ENCODE results near the gene GNG2. TPM values are rescaled to one million over a fixed set of nuclear protein-coding genes. Genes with fewer than 3 reads are reported as not detected.

The GNG2 gene
- total and polyA plus RNA-seq, 4 donors, result 102 to 347 (median 229) TPM

DNA sequence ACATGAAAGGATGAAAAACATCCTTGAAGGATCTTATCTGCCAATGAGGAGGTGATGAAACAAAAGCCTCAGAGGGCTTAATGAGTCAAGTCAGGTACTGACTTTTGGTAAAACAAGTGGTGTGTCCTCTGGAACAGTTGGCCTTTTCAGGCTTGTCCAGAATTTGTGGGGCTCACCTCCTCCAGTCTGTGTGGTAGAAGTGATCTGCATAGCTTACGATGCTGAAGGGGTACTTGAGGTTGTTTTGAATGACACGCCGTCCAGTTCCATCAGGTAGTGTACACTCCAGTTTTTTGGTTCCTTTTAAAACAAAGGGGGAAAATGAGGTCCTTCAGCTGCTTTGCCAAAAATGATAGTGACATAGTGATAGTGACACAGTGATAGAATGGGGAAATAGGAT is 145.9 kb downstream of the GNG2 start:
- Histone ChIP-seq H3K4me1 (ENCODE audit: control insufficient read depth, insufficient read depth, low read length) (peaks cover 4% of the 10 kb centered on the region), H3K27me3 (ENCODE audit: control insufficient read depth, insufficient read depth, low read length) (no peaks in the 10 kb centered on the region), H3K27ac (ENCODE audit: low read depth, low read length) (no peak overlapping the region), H3K9me3 (ENCODE audit: control insufficient read depth, insufficient read depth, low read length) (no peaks in the 10 kb centered on the region), H3K4me3 (ENCODE audit: low read depth, low read length) (no peak overlapping the region), H3K36me3 (ENCODE audit: control insufficient read depth, insufficient read depth, low read length) (peaks cover 20% of the 10 kb centered on the region)
- no peak for DNase-seq (ENCODE audit: low read depth in 4 of 6, low spot score in 6 of 6)
- WGBS (ENCODE audit: insufficient coverage), result 80% methylated on average over 1 of the region's 3 CpGs

DNA sequence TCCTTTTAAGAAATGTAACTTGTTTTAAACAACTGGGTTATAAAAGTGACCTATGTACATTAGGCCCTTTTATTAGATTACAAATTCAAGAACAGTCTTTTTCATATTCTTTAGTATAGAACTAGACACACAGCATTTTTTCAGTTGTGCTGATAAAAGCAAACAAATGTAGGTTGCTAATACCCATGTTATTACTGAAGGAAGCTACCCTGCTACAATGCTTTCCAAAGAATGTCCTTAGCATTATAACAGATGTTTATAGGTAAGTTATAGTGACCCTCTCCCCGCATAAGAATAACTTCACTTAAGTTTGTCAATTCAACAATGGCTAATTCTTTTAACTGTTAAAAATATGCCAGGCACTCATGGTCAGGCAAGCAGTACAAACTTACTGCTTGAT is 146.8 kb downstream of the GNG2 start:
- no CpG with 5 or more reads among the region's 1 CpG for WGBS (ENCODE audit: insufficient coverage)
- DNase-seq (ENCODE audit: low read depth in 4 of 6, low spot score in 6 of 6), result no peak
- H3K27ac ChIP-seq (ENCODE audit: low read depth, low read length), result no peak overlapping the region
- no peak overlapping the region for H3K4me3 ChIP-seq (ENCODE audit: low read depth, low read length)
- H3K9me3 ChIP-seq (ENCODE audit: control insufficient read depth, insufficient read depth, low read length), result no peaks in the 10 kb centered on the region
- peaks cover 5% of the 10 kb centered on the region for H3K4me1 ChIP-seq (ENCODE audit: control insufficient read depth, insufficient read depth, low read length)
- H3K36me3 ChIP-seq (ENCODE audit: control insufficient read depth, insufficient read depth, low read length), result peaks cover 19% of the 10 kb centered on the region
- H3K27me3 ChIP-seq (ENCODE audit: control insufficient read depth, insufficient read depth, low read length), result no peaks in the 10 kb centered on the region

GRCh38 chr14:52007637-52008036 is 147.2 kb downstream of the GNG2 start:
- H3K4me1 ChIP-seq (ENCODE audit: control insufficient read depth, insufficient read depth, low read length), result peaks cover 4% of the 10 kb centered on the region
- no peaks in the 10 kb centered on the region for H3K9me3 ChIP-seq (ENCODE audit: control insufficient read depth, insufficient read depth, low read length)
- H3K27ac ChIP-seq (ENCODE audit: low read depth, low read length), result no peak overlapping the region
- H3K36me3 ChIP-seq (ENCODE audit: control insufficient read depth, insufficient read depth, low read length), result peaks cover 17% of the 10 kb centered on the region
- DNase-seq (ENCODE audit: low read depth in 4 of 6, low spot score in 6 of 6), result no peak
- no peaks in the 10 kb centered on the region for H3K27me3 ChIP-seq (ENCODE audit: control insufficient read depth, insufficient read depth, low read length)
- 100% methylated on average over 1 of the region's 1 CpG for WGBS (ENCODE audit: insufficient coverage)
- no peak overlapping the region for H3K4me3 ChIP-seq (ENCODE audit: low read depth, low read length)

DNA sequence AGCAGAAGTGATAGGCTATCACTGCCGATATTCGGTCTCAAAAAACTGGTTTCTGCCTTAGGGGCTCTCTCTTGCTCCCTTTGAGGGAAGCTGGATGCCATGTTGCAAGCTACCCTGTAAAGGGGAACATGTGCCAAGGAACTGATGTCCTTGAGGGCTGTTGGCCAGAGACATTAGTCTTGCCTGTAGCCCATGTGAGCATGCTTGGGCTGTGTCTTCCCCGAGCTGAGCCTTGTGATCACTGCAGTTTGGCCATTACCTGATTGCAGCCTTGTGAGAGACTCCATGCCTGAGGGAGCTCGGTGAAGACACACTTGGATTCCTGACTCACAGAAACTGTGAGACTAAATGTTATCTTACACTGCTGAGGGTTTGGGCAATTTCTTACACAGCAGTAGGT is 147.7 kb downstream of the GNG2 start:
- 87% methylated on average over 4 of the region's 4 CpGs for WGBS (ENCODE audit: insufficient coverage)
- Histone ChIP-seq H3K36me3 (ENCODE audit: control insufficient read depth, insufficient read depth, low read length) (peaks cover 17% of the 10 kb centered on the region), H3K9me3 (ENCODE audit: control insufficient read depth, insufficient read depth, low read length) (no peaks in the 10 kb centered on the region), H3K4me3 (ENCODE audit: low read depth, low read length) (no peak overlapping the region), H3K27ac (ENCODE audit: low read depth, low read length) (no peak overlapping the region), H3K27me3 (ENCODE audit: control insufficient read depth, insufficient read depth, low read length) (no peaks in the 10 kb centered on the region), H3K4me1 (ENCODE audit: control insufficient read depth, insufficient read depth, low read length) (peaks cover 4% of the 10 kb centered on the region)
- DNase-seq (ENCODE audit: low read depth in 4 of 6, low spot score in 6 of 6), result no peak

DNA sequence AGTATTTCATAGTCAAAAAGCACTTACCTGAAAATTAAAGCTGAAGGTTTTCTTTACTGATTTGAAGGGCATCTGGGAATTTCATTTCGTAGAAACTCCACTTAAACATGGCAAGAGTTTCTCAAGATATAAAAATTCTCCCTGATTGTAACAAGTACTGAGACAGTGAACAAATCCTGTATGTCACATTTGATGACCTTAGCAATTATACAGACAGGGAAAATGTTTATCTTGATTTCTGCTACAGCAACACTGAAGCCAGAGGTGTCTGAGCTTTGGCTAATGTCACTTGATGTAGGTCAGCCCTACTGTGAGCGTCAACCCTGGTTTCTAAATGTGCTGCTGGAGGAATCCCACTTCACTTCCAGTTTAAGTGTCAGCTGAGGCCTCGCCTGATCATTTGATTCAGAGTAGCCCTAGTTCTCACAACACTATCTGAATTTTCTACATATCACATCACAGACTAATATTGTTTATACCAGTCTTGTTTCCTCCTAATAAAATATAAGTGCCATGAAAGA is 149.8 kb downstream of the GNG2 start:
- Histone ChIP-seq H3K36me3 (ENCODE audit: control insufficient read depth, insufficient read depth, low read length) (peaks cover 27% of the 10 kb centered on the region), H3K27me3 (ENCODE audit: control insufficient read depth, insufficient read depth, low read length) (no peaks in the 10 kb centered on the region), H3K4me3 (ENCODE audit: low read depth, low read length) (no peak overlapping the region), H3K9me3 (ENCODE audit: control insufficient read depth, insufficient read depth, low read length) (no peaks in the 10 kb centered on the region), H3K27ac (ENCODE audit: low read depth, low read length) (no peak overlapping the region), H3K4me1 (ENCODE audit: control insufficient read depth, insufficient read depth, low read length) (peaks cover 16% of the 10 kb centered on the region)
- WGBS (ENCODE audit: insufficient coverage), result 100% methylated on average over 2 of the region's 3 CpGs
- no peak for DNase-seq (ENCODE audit: low read depth in 4 of 6, low spot score in 6 of 6)

GRCh38 chr14:52011523-52011922 is 151.1 kb downstream of the GNG2 start:
- H3K36me3 ChIP-seq (ENCODE audit: control insufficient read depth, insufficient read depth, low read length), result peaks cover 24% of the 10 kb centered on the region
- no peak overlapping the region for H3K4me3 ChIP-seq (ENCODE audit: low read depth, low read length)
- H3K9me3 ChIP-seq (ENCODE audit: control insufficient read depth, insufficient read depth, low read length), result no peaks in the 10 kb centered on the region
- WGBS (ENCODE audit: insufficient coverage), result 80% methylated on average over 3 of the region's 9 CpGs
- DNase-seq (ENCODE audit: low read depth in 4 of 6, low spot score in 6 of 6), result no peak
- H3K27ac ChIP-seq (ENCODE audit: low read depth, low read length), result no peak overlapping the region
- H3K4me1 ChIP-seq (ENCODE audit: control insufficient read depth, insufficient read depth, low read length), result peaks cover 22% of the 10 kb centered on the region
- H3K27me3 ChIP-seq (ENCODE audit: control insufficient read depth, insufficient read depth, low read length), result no peaks in the 10 kb centered on the region

DNA sequence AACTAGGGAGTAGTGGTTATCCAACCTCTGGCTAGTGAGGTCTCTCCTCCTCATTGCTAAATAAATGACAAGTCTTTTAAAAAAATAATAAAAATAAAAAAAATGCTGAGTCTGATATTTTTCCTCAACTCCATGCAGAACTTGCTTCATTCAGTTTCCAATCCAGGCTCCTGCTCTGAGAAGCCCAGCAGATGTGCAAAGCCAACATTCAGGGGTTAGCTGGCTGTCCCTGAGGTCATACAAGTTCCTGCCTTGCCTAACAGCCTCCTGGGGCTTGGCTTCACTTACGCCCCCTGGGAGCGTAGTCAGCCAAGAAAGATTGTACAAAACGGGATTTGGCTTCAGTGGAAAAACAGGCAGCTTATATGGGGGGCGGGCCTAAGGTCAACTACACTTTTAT is 152.2 kb downstream of the GNG2 start:
- no peaks in the 10 kb centered on the region for H3K9me3 ChIP-seq (ENCODE audit: control insufficient read depth, insufficient read depth, low read length)
- H3K27ac ChIP-seq (ENCODE audit: low read depth, low read length), result peak overlapping the region; percentile 3
- peaks cover 22% of the 10 kb centered on the region for H3K4me1 ChIP-seq (ENCODE audit: control insufficient read depth, insufficient read depth, low read length)
- 80% methylated on average over 2 of the region's 4 CpGs for WGBS (ENCODE audit: insufficient coverage)
- H3K4me3 ChIP-seq (ENCODE audit: low read depth, low read length), result no peak overlapping the region
- DNase-seq (ENCODE audit: low read depth in 4 of 6, low spot score in 6 of 6), result peak in 1 of 6 donors; percentile 57
- H3K27me3 ChIP-seq (ENCODE audit: control insufficient read depth, insufficient read depth, low read length), result no peaks in the 10 kb centered on the region
- peaks cover 24% of the 10 kb centered on the region for H3K36me3 ChIP-seq (ENCODE audit: control insufficient read depth, insufficient read depth, low read length)

DNA sequence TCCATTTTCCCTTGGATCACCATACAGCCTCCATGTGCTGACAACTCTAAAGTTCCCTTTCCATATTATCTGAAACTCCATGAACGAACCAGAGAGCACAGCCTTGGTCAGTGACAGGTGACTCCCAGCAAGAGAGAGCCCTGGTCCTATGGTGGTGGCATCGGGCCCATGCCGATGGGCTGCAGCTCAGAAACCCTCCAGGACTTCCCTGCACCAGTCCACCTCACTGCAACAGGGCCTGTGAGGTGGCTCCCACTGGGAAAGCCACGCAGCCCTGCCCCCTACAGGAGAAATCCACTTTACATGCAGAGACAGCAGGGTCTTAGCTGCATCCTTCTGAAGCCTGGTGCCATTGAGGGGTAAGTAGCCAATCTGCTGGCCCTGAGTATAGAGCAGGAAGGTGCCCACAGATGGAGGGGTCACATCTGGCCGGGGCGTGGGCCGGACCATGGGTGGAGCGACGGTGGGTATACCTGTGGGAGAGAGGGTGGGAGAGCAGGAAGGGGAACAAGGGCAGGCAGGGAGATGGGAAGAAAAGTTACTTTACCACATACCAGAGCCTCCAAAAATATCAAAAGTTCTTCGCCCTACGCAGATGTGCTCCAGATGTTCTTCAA is 153.7 kb downstream of the GNG2 start:
- WGBS (ENCODE audit: insufficient coverage), result 87% methylated on average over 3 of the region's 11 CpGs
- H3K9me3 ChIP-seq (ENCODE audit: control insufficient read depth, insufficient read depth, low read length), result no peaks in the 10 kb centered on the region
- no peak overlapping the region for H3K4me3 ChIP-seq (ENCODE audit: low read depth, low read length)
- no peaks in the 10 kb centered on the region for H3K27me3 ChIP-seq (ENCODE audit: control insufficient read depth, insufficient read depth, low read length)
- H3K27ac ChIP-seq (ENCODE audit: low read depth, low read length), result peak overlapping the region; percentile 66
- no peak for DNase-seq (ENCODE audit: low read depth in 4 of 6, low spot score in 6 of 6)
- H3K4me1 ChIP-seq (ENCODE audit: control insufficient read depth, insufficient read depth, low read length), result peaks cover 25% of the 10 kb centered on the region
- H3K36me3 ChIP-seq (ENCODE audit: control insufficient read depth, insufficient read depth, low read length), result peaks cover 21% of the 10 kb centered on the region

DNA sequence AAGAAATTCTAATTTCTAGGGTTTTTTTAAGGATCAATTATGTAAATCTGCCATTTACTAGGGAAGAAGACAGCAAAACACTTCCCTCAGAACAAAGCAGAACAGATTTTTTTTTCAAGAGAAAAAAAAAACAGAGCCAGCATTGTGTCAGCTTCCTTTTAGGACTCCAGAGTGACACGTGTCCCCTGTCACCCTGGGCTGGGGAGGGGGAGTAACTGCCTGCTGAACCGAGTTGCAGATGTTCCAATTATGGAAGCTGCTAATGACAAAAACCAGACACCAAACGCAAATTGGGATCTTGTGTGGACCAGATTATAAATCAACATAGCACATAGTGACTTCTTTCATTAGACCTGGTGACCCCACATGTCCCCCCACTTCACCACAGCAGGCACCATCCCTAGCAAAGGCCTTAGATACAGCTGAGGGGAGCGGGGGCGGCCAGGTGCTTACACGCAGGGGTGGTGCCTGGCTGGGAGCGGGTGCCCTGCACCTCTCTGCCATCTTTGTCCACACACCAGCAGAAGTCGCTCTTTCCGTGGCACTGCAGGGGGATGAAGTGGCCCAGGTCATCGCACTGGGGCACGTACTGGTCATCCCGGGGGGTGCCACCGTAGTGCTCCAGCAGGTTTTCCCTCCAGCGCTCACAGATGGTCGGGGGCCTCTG is 154.3 kb downstream of the GNG2 start:
- Histone ChIP-seq H3K27ac (ENCODE audit: low read depth, low read length) (peak overlapping the region; percentile 66), H3K27me3 (ENCODE audit: control insufficient read depth, insufficient read depth, low read length) (no peaks in the 10 kb centered on the region), H3K36me3 (ENCODE audit: control insufficient read depth, insufficient read depth, low read length) (peaks cover 21% of the 10 kb centered on the region), H3K4me1 (ENCODE audit: control insufficient read depth, insufficient read depth, low read length) (peaks cover 29% of the 10 kb centered on the region), H3K9me3 (ENCODE audit: control insufficient read depth, insufficient read depth, low read length) (no peaks in the 10 kb centered on the region), H3K4me3 (ENCODE audit: low read depth, low read length) (no peak overlapping the region)
- WGBS (ENCODE audit: insufficient coverage), result 79% methylated on average over 13 of the region's 15 CpGs
- peak in 2 of 6 donors; percentile 43 to 55 for DNase-seq (ENCODE audit: low read depth in 4 of 6, low spot score in 6 of 6)

Measured in spinal cord (tissue), 10 donors.